Tongue (tissue), 2 donors: Measurements from ENCODE around the gene VPS41. TPM values are rescaled to one million over a fixed set of nuclear protein-coding genes. Genes with fewer than 3 reads are reported as not detected.
A peak's percentile ranks its signal among the peaks of the same experiment; 100 is the strongest.

Experiments
- DNase-seq: peaks from one replicate; pipeline ENCODE4 v3.0.0-alpha.2; 2015
- total RNA-seq: library from RNA; depleted of rRNA; stranded (reverse); fragments of >200 nt; gene quantifications from one replicate; pipeline ENCODE4 v1.2.3, GENCODE V29; 2014

The VPS41 gene
- total RNA-seq, 1 donor from 2014 or later, result 69.6 TPM

- no peak for DNase-seq
These were observed 3.8 kb downstream of the VPS41 start for GRCh38 chr7:38905056-38905759.

- DNase-seq, result no peak
These were observed 5.9 kb downstream of the VPS41 start for GRCh38 chr7:38903057-38903456.

GRCh38 chr7:38902449-38902848 lies 6.5 kb downstream of the VPS41 start:
- DNase-seq, result no peak

- DNase-seq, result no peak
These were observed 15.9 kb downstream of the VPS41 start for GRCh38 chr7:38893061-38893460.

GRCh38 chr7:38890597-38890996 lies 18.4 kb downstream of the VPS41 start:
- no peak for DNase-seq

GRCh38 chr7:38889872-38890432 lies 19.0 kb downstream of the VPS41 start:
- no peak for DNase-seq

- DNase-seq, result no peak
These were observed 19.9 kb downstream of the VPS41 start for GRCh38 chr7:38889079-38889478.

- no peak for DNase-seq
These were observed 22.7 kb downstream of the VPS41 start for GRCh38 chr7:38886265-38886664.

- DNase-seq, result no peak
These were observed 25.3 kb downstream of the VPS41 start for GRCh38 chr7:38883706-38884105.

- DNase-seq, result no peak
These were observed 26.9 kb downstream of the VPS41 start for GRCh38 chr7:38881947-38882684.

- DNase-seq, result no peak
These were observed 28.0 kb downstream of the VPS41 start for GRCh38 chr7:38881015-38881414.

- no peak for DNase-seq
These were observed 28.5 kb downstream of the VPS41 start for GRCh38 chr7:38880454-38880853.

GRCh38 chr7:38880035-38880434 lies 29.0 kb downstream of the VPS41 start:
- no peak for DNase-seq

- no peak for DNase-seq
These were observed 30.1 kb downstream of the VPS41 start for GRCh38 chr7:38878694-38879457.

- no peak for DNase-seq
These were observed 35.6 kb downstream of the VPS41 start for GRCh38 chr7:38873433-38873832.

- no peak for DNase-seq
These were observed 36.8 kb downstream of the VPS41 start for GRCh38 chr7:38872202-38872601.

- no peak for DNase-seq
These were observed 38.8 kb downstream of the VPS41 start for GRCh38 chr7:38870147-38870546.

GRCh38 chr7:38863601-38864291 lies 45.2 kb downstream of the VPS41 start:
- no peak for DNase-seq

- DNase-seq, result no peak
These were observed 46.3 kb downstream of the VPS41 start for GRCh38 chr7:38862666-38863065.

GRCh38 chr7:38858259-38858884 lies 50.6 kb downstream of the VPS41 start:
- peak; percentile 31 for DNase-seq

- no peak for DNase-seq
These were observed 53.1 kb downstream of the VPS41 start for GRCh38 chr7:38855867-38856266.

- no peak for DNase-seq
These were observed 53.6 kb downstream of the VPS41 start for GRCh38 chr7:38855386-38855785.
